ENCODE data around the gene MTFP1.

The MTFP1 gene

DNA sequence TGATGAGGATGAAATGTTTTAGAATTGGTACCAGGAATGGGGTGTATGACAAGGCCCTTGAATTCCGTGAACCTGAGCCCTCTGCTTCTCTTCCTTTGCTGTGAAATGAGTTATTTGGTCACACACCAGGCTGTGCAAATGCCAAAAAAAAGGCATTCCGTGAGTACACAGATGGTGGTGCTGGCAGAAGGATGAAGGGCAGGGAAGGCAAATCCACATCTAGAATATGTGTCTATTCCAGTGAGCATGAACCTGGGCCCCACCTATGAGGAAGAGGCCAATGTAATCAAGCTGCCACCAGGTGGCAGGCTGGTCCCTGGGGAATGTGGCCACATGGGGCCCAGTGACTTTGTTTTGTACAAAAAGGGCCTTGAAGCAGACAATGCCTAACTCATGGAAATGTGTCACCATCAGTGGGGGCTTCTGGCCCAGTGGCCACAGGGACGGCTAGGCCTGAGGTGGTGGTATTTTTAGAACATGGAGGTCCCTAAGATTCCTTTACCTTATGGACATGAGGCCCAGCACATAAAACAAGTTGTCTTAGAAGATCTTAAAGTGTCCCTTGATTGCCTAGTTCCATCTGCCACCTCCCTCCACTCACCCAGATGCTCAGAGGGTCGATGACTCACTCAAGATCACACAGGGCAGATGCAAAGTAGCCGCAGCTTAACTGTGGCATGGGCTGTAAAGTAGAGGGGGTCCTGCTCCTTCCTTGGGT lies 34.4 kb upstream of the MTFP1 start:
- Histone ChIP-seq H3K79me1 (replicated peaks; ENCODE audit: low read length, poor library complexity, severe bottlenecking) (peaks cover 5% of the 10 kb centered on the region), H3K4me1 (ENCODE audit: control insufficient read depth, insufficient read depth, low read depth, low read length) (peaks cover 29% of the 10 kb centered on the region), H3K4me2 (ENCODE audit: low read length, poor library complexity, severe bottlenecking) (no peak overlapping the region), H3K27ac (ENCODE audit: low read length, poor library complexity, severe bottlenecking) (no peak overlapping the region), H4K8ac (ENCODE audit: low read length) (no peak overlapping the region), H2AFZ (ENCODE audit: low read depth, low read length) (no peak overlapping the region), H2BK15ac (ENCODE audit: low read depth, poor library complexity, severe bottlenecking) (no peak overlapping the region), H3K18ac (ENCODE audit: low read depth in 1 of 2, low read length in 2 of 2) (no peak overlapping the region), H3K9me3 (ENCODE audit: control insufficient read depth, low read length) (peaks cover 7% of the 10 kb centered on the region), H3K9ac (ENCODE audit: low read length) (no peak overlapping the region), H2BK5ac (ENCODE audit: low read depth, low read length, poor library complexity, severe bottlenecking) (no peak overlapping the region), H4K91ac (ENCODE audit: low read length) (no peak overlapping the region), H3K27me3 (ENCODE audit: control insufficient read depth in 1 of 2, insufficient read depth in 1 of 2, low read length in 2 of 2) (no peaks in the 10 kb centered on the region), H3K23ac (ENCODE audit: low read length in 2 of 2) (no peak overlapping the region), H2AK5ac (ENCODE audit: low read length, severe bottlenecking) (peak overlapping the region; percentile 28), H2BK120ac (ENCODE audit: low read depth, low read length) (no peak overlapping the region), H3K4ac (ENCODE audit: low read depth in 1 of 2, low read length in 2 of 2) (no peak overlapping the region), H3K14ac (ENCODE audit: low read length in 2 of 2) (no peak overlapping the region), H2BK12ac (ENCODE audit: low read length in 2 of 2) (no peak overlapping the region), H3K4me3 (ENCODE audit: insufficient read depth in 1 of 2, low read depth in 1 of 2, low read length in 2 of 2) (no peak overlapping the region), H3K36me3 (ENCODE audit: control insufficient read depth in 1 of 2, insufficient read depth in 2 of 2, low read depth in 1 of 2, low read length in 2 of 2) (no peaks in the 10 kb centered on the region)
- peak; percentile 65 for DNase-seq
- WGBS: 64% methylated on average over 4 of the region's 5 CpGs

DNA sequence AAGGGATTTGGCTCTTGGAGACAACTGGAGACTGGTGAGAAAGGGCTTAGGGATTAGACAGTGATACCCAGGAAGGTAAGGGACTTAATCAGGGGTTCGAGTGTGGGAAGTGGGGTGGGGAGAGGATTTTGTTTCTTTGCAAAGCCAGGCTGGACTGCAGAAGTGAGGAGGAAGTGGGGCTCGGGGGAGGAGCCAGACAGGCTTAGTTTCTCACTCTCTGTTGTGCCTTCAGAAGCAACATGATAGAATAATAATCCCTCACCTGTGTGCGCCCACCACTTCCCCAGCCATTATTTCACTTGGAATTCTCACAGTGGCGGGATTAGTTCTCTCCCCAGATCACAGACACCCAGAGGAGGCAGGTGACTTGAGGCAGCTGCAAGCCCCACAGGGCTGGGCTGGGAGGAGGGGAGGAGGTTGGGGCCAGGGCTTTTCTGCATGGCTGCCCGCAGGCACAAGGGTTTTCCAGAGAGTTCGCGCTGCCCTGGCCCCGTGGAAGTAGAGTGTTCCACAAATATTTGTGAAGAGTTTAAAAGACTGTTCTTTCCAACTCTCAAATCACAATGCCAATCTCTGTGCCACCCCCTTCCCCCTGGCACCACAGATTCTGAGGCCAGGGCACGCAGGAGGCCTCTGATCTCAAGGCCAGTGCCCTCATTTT lies 32.8 kb upstream of the MTFP1 start:
- no peak overlapping the region for H3K4ac ChIP-seq (ENCODE audit: low read depth in 1 of 2, low read length in 2 of 2)
- H2BK5ac ChIP-seq (ENCODE audit: low read depth, low read length, poor library complexity, severe bottlenecking): no peak overlapping the region
- no peak overlapping the region for H4K91ac ChIP-seq (ENCODE audit: low read length)
- H3K4me1 ChIP-seq (ENCODE audit: control insufficient read depth, insufficient read depth, low read depth, low read length): peaks cover 31% of the 10 kb centered on the region
- H2AK5ac ChIP-seq (ENCODE audit: low read length, severe bottlenecking): peak overlapping the region; percentile 58
- peaks cover 7% of the 10 kb centered on the region for H3K9me3 ChIP-seq (ENCODE audit: control insufficient read depth, low read length)
- no peak overlapping the region for H2BK15ac ChIP-seq (ENCODE audit: low read depth, poor library complexity, severe bottlenecking)
- H3K18ac ChIP-seq (ENCODE audit: low read depth in 1 of 2, low read length in 2 of 2): no peak overlapping the region
- peak overlapping the region; percentile 35 for H3K27ac ChIP-seq (ENCODE audit: low read length, poor library complexity, severe bottlenecking)
- no peaks in the 10 kb centered on the region for H3K27me3 ChIP-seq (ENCODE audit: control insufficient read depth in 1 of 2, insufficient read depth in 1 of 2, low read length in 2 of 2)
- H3K4me2 ChIP-seq (ENCODE audit: low read length, poor library complexity, severe bottlenecking): peak overlapping the region; percentile 31
- H4K8ac ChIP-seq (ENCODE audit: low read length): no peak overlapping the region
- WGBS: 82% methylated on average over 8 of the region's 9 CpGs
- DNase-seq: no peak
- H3K79me1 ChIP-seq (replicated peaks; ENCODE audit: low read length, poor library complexity, severe bottlenecking): peaks cover 7% of the 10 kb centered on the region
- no peak overlapping the region for H3K4me3 ChIP-seq (ENCODE audit: insufficient read depth in 1 of 2, low read depth in 1 of 2, low read length in 2 of 2)
- no peak overlapping the region for H2BK12ac ChIP-seq (ENCODE audit: low read length in 2 of 2)
- no peak overlapping the region for H3K9ac ChIP-seq (ENCODE audit: low read length)
- no peak overlapping the region for H3K23ac ChIP-seq (ENCODE audit: low read length in 2 of 2)
- H2AFZ ChIP-seq (ENCODE audit: low read depth, low read length): no peak overlapping the region
- H2BK120ac ChIP-seq (ENCODE audit: low read depth, low read length): no peak overlapping the region
- no peak overlapping the region for H3K14ac ChIP-seq (ENCODE audit: low read length in 2 of 2)
- no peaks in the 10 kb centered on the region for H3K36me3 ChIP-seq (ENCODE audit: control insufficient read depth in 1 of 2, insufficient read depth in 2 of 2, low read depth in 1 of 2, low read length in 2 of 2)

GRCh38 chr22:30393322-30393680 lies 32.3 kb upstream of the MTFP1 start:
- Histone ChIP-seq H3K23ac (ENCODE audit: low read length in 2 of 2) (no peak overlapping the region), H3K18ac (ENCODE audit: low read depth in 1 of 2, low read length in 2 of 2) (no peak overlapping the region), H3K9me3 (ENCODE audit: control insufficient read depth, low read length) (peaks cover 7% of the 10 kb centered on the region), H3K4ac (ENCODE audit: low read depth in 1 of 2, low read length in 2 of 2) (no peak overlapping the region), H3K4me1 (ENCODE audit: control insufficient read depth, insufficient read depth, low read depth, low read length) (peaks cover 37% of the 10 kb centered on the region), H2BK5ac (ENCODE audit: low read depth, low read length, poor library complexity, severe bottlenecking) (no peak overlapping the region), H3K14ac (ENCODE audit: low read length in 2 of 2) (peak overlapping the region in 1 of 2 experiments; percentile 63), H4K91ac (ENCODE audit: low read length) (no peak overlapping the region), H2BK12ac (ENCODE audit: low read length in 2 of 2) (no peak overlapping the region), H3K9ac (ENCODE audit: low read length) (no peak overlapping the region), H2BK15ac (ENCODE audit: low read depth, poor library complexity, severe bottlenecking) (no peak overlapping the region), H3K4me2 (ENCODE audit: low read length, poor library complexity, severe bottlenecking) (no peak overlapping the region), H2AFZ (ENCODE audit: low read depth, low read length) (no peak overlapping the region), H2AK5ac (ENCODE audit: low read length, severe bottlenecking) (peak overlapping the region; percentile 97), H3K79me1 (replicated peaks; ENCODE audit: low read length, poor library complexity, severe bottlenecking) (peaks cover 11% of the 10 kb centered on the region), H3K27me3 (ENCODE audit: control insufficient read depth in 1 of 2, insufficient read depth in 1 of 2, low read length in 2 of 2) (no peaks in the 10 kb centered on the region), H3K36me3 (ENCODE audit: control insufficient read depth in 1 of 2, insufficient read depth in 2 of 2, low read depth in 1 of 2, low read length in 2 of 2) (no peaks in the 10 kb centered on the region), H2BK120ac (ENCODE audit: low read depth, low read length) (no peak overlapping the region), H3K4me3 (ENCODE audit: insufficient read depth in 1 of 2, low read depth in 1 of 2, low read length in 2 of 2) (no peak overlapping the region), H3K27ac (ENCODE audit: low read length, poor library complexity, severe bottlenecking) (peak overlapping the region; percentile 35), H4K8ac (ENCODE audit: low read length) (no peak overlapping the region)
- no peak for DNase-seq
- 82% methylated on average over 7 of the region's 7 CpGs for WGBS

- no peak overlapping the region for H2BK15ac ChIP-seq (ENCODE audit: low read depth, poor library complexity, severe bottlenecking)
- H3K4me1 ChIP-seq (ENCODE audit: control insufficient read depth, insufficient read depth, low read depth, low read length): peaks cover 41% of the 10 kb centered on the region
- WGBS: 76% methylated on average over 3 of the region's 3 CpGs
- H3K4me3 ChIP-seq (ENCODE audit: insufficient read depth in 1 of 2, low read depth in 1 of 2, low read length in 2 of 2): no peak overlapping the region
- H3K4ac ChIP-seq (ENCODE audit: low read depth in 1 of 2, low read length in 2 of 2): no peak overlapping the region
- H2BK12ac ChIP-seq (ENCODE audit: low read length in 2 of 2): no peak overlapping the region
- H4K91ac ChIP-seq (ENCODE audit: low read length): no peak overlapping the region
- H3K9me3 ChIP-seq (ENCODE audit: control insufficient read depth, low read length): peaks cover 7% of the 10 kb centered on the region
- H3K79me1 ChIP-seq (replicated peaks; ENCODE audit: low read length, poor library complexity, severe bottlenecking): peaks cover 14% of the 10 kb centered on the region
- no peak overlapping the region for H3K4me2 ChIP-seq (ENCODE audit: low read length, poor library complexity, severe bottlenecking)
- no peaks in the 10 kb centered on the region for H3K27me3 ChIP-seq (ENCODE audit: control insufficient read depth in 1 of 2, insufficient read depth in 1 of 2, low read length in 2 of 2)
- H4K8ac ChIP-seq (ENCODE audit: low read length): no peak overlapping the region
- no peak for DNase-seq
- H2AK5ac ChIP-seq (ENCODE audit: low read length, severe bottlenecking): peak overlapping the region; percentile 97
- no peak overlapping the region for H2BK120ac ChIP-seq (ENCODE audit: low read depth, low read length)
- no peak overlapping the region for H3K27ac ChIP-seq (ENCODE audit: low read length, poor library complexity, severe bottlenecking)
- H2BK5ac ChIP-seq (ENCODE audit: low read depth, low read length, poor library complexity, severe bottlenecking): no peak overlapping the region
- no peak overlapping the region for H3K23ac ChIP-seq (ENCODE audit: low read length in 2 of 2)
- no peaks in the 10 kb centered on the region for H3K36me3 ChIP-seq (ENCODE audit: control insufficient read depth in 1 of 2, insufficient read depth in 2 of 2, low read depth in 1 of 2, low read length in 2 of 2)
- H2AFZ ChIP-seq (ENCODE audit: low read depth, low read length): no peak overlapping the region
- no peak overlapping the region for H3K14ac ChIP-seq (ENCODE audit: low read length in 2 of 2)
- no peak overlapping the region for H3K18ac ChIP-seq (ENCODE audit: low read depth in 1 of 2, low read length in 2 of 2)
- H3K9ac ChIP-seq (ENCODE audit: low read length): no peak overlapping the region
Measured at GRCh38 chr22:30393885-30394284, 31.7 kb upstream of the MTFP1 start.

All from mesenchymal stem cell (in vitro differentiated cells and primary cell).